ENCODE measurements around the gene BZW2. TPM values are rescaled to one million over a fixed set of nuclear protein-coding genes. Genes with fewer than 3 reads are reported as not detected.
A peak's percentile ranks its signal among the peaks of the same experiment; 100 is the strongest.

The BZW2 gene
- total RNA-seq, 2 experiments from 2014 or later, result 41.0 to 44.1 TPM

DNA sequence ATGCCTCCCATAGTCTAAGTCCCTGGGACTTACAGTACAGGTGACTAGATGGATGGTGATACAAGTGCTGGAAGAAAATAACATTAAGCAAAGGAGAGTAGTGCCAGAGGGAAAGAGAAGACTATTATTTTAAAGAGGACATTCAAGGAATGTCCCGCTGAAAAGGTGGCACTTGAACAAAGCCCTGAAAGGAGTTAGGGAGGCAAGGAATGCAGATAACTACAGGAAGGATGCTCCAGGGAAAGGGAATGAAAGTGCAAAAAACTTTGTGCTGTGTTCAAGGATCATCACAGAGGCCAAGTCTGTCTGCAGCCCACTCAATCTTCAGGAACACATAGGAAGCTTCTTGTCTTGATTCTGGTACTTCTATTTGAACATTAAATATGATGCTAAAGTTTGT, 15.3 kb upstream of the BZW2 start:
- Mint-ChIP-seq H3K27ac (no peak overlapping the region), H3K36me3 (peaks cover 13% of the 10 kb centered on the region), H3K4me3 (no peak overlapping the region), H3K9me3 (no peaks in the 10 kb centered on the region), H3K27me3 (no peaks in the 10 kb centered on the region), H3K4me1 (no peaks in the 10 kb centered on the region)
- POLR2A ChIA-PET, result no interaction called here
- DNase-seq (no peak), ATAC-seq (ENCODE audit: low read depth) (no peak)

DNA sequence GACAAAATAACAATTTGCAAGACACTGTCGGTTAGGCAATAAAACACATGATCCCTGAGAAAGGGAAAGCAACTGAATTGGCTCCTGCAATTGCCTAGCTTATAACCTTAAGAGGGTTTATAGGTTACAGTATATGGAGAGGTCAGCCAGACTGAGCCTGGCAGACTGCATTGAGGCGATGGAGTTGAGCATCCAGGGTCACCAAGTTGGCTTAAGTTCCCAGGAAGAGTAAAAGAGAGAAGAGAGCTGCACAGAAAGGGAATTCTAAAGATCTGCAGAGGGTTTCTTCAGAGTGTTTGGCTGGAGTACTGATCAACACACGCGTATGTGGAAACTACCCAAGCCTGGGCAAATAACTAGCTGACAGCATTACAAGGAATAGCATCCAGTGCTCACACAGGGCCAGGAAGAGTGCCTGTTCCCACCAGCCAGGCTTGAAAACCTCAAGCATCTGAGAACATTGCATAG, 11.7 kb upstream of the BZW2 start:
- DNase-seq, result no peak
- Mint-ChIP-seq H3K4me3 (no peak overlapping the region), H3K27me3 (no peaks in the 10 kb centered on the region), H3K4me1 (no peaks in the 10 kb centered on the region), H3K36me3 (peaks cover 19% of the 10 kb centered on the region), H3K27ac (no peak overlapping the region), H3K9me3 (no peaks in the 10 kb centered on the region)
- no peak for ATAC-seq (ENCODE audit: low read depth)
- POLR2A ChIA-PET, result interaction anchor here (0.9 kb wide), 1 partner anchor 12 kb away, joined by 3 read pairs; the partner anchor contains the start of gene BZW2

GRCh38 chr7:16636555-16637101, 9.4 kb upstream of the BZW2 start:
- ATAC-seq (ENCODE audit: low read depth), result no peak
- H3K4me1 Mint-ChIP-seq, result no peaks in the 10 kb centered on the region
- no peaks in the 10 kb centered on the region for H3K9me3 Mint-ChIP-seq
- no peak overlapping the region for H3K4me3 Mint-ChIP-seq
- peaks cover 21% of the 10 kb centered on the region for H3K36me3 Mint-ChIP-seq
- DNase-seq, result no peak
- POLR2A ChIA-PET, result no interaction called here
- no peaks in the 10 kb centered on the region for H3K27me3 Mint-ChIP-seq
- no peak overlapping the region for H3K27ac Mint-ChIP-seq

GRCh38 chr7:16637379-16637778, 8.6 kb upstream of the BZW2 start:
- Mint-ChIP-seq H3K36me3 (peaks cover 19% of the 10 kb centered on the region), H3K4me1 (no peaks in the 10 kb centered on the region), H3K4me3 (no peak overlapping the region), H3K27ac (no peak overlapping the region), H3K9me3 (no peaks in the 10 kb centered on the region), H3K27me3 (no peaks in the 10 kb centered on the region)
- ATAC-seq (ENCODE audit: low read depth) (no peak), DNase-seq (no peak)
- POLR2A ChIA-PET, result no interaction called here

- Mint-ChIP-seq H3K36me3 (peaks cover 18% of the 10 kb centered on the region), H3K4me1 (peaks cover 7% of the 10 kb centered on the region), H3K27me3 (no peaks in the 10 kb centered on the region), H3K9me3 (no peaks in the 10 kb centered on the region), H3K27ac (no peak overlapping the region), H3K4me3 (no peak overlapping the region)
- POLR2A ChIA-PET, result no interaction called here
- DNase-seq (no peak), ATAC-seq (ENCODE audit: low read depth) (no peak)
Observed at GRCh38 chr7:16638282-16639280, 7.4 kb upstream of the BZW2 start.

DNA sequence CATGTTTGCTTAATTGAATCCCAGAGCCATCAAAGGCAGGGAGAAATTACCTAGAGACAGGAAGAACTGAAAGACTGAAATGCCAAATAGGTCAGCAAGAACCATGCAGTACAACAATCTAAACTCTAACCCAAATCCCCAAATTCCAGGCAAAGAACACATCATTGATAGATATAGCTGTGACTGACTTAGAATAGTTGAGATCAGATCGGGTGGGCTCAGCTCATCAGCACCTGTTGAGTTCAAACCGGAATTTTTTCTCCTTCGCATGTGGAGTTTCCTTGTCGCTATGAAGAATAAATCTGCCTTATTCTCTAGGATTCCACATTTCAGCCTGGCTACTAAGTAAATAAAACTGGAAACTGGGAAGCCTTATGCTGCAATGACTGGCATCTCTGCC, 1.8 kb upstream of the BZW2 start:
- H3K27ac Mint-ChIP-seq, result peak overlapping the region; percentile 99
- POLR2A ChIA-PET, result no interaction called here
- H3K36me3 Mint-ChIP-seq, result peaks cover 12% of the 10 kb centered on the region
- DNase-seq (no peak), ATAC-seq (ENCODE audit: low read depth) (no peak)
- peak overlapping the region; percentile 100 for H3K4me3 Mint-ChIP-seq
- peaks cover 45% of the 10 kb centered on the region for H3K4me1 Mint-ChIP-seq
- no peaks in the 10 kb centered on the region for H3K27me3 Mint-ChIP-seq
- no peaks in the 10 kb centered on the region for H3K9me3 Mint-ChIP-seq

DNA sequence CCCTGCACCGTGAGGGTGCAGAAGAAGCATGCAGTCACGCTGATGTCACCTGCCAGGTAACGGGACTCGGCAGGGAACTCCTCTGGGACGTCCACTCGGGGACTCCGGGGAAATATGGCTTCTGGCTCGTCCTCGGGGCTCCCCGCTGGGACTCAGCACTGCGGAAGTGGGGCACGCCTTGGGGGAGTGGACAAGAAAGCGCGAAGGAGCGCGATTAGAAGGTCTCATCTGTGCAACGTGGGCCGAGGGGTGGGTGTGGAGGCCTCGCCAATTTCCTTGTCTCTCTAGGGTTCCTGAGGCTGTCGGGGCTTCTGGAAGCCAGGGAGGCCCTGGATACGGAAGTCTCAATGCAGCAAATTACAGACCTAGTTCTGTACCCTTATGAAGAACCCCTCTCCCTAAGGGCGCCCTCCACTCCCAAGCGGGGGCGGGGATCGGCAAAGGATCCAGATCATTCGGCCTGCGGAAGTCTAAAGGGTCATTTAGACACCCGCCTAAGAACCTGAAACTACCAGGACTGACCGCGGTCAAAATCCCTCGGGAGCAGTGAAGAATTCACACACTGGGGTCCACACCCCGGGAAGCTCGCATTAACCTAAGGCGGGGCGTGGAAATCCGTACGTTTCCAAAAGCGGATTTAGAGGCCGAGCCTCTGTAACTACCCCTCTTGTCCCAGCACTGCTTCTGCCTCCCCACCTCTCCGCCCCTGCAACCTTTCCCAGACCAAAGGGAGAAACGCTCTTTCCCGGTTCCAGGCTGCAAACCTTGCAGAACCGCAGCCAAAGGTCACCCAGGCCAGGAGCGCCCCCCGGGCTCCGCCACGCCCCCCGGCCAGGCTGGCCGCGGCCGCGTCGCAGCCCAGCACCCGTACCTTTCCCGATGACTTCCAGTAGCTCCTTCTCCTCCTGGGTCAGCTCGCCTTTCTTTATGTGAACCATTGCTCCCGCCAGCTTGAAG, 1.1 kb upstream of the BZW2 start:
- DNase-seq, result peak; percentile 69
- ATAC-seq (ENCODE audit: low read depth), result peak; percentile 41
- Mint-ChIP-seq H3K4me1 (peaks cover 45% of the 10 kb centered on the region), H3K36me3 (peaks cover 13% of the 10 kb centered on the region), H3K27ac (peak overlapping the region; percentile 99), H3K4me3 (peak overlapping the region; percentile 100), H3K27me3 (no peaks in the 10 kb centered on the region), H3K9me3 (no peaks in the 10 kb centered on the region)
- POLR2A ChIA-PET, result interaction anchor here (1.0 to 1.8 kb wide), 4 partner anchors 12 to 654 kb away, joined by 3 to 23 read pairs (median 5); partner anchors contain the start of genes AHR and CRPPA

GRCh38 chr7:16646472-16647072, 591 bp downstream of the BZW2 start:
- no peak for ATAC-seq (ENCODE audit: low read depth)
- peak overlapping the region; percentile 100 for H3K4me3 Mint-ChIP-seq
- H3K27me3 Mint-ChIP-seq, result no peaks in the 10 kb centered on the region

DNA sequence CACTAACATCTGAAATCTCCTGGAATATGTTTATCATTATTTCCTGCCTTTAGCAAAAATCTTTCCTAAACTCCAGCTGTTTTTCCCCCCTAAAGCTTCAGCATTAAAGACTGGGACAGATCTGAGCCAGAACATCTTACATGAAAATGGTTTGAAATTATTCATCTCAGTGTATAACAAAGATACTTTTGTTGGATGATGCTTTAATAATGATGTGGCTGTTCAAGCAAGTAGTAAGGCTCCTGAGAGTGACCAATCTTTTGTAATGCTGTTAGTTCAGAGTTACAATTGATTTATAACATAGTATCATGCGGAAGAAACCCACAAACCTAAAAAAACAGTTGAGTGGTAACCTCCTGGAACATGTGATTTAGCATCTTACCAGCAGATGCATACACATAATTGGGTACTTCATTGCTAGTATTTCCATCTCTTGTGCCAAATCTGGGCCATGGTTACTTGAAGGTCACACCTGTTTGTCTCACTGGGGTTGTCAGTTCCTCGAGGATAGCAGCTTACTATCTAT, 1.5 kb downstream of the BZW2 start:
- DNase-seq (no peak), ATAC-seq (ENCODE audit: low read depth) (no peak)
- Mint-ChIP-seq H3K4me3 (peak overlapping the region; percentile 100), H3K27me3 (no peaks in the 10 kb centered on the region), H3K4me1 (peaks cover 60% of the 10 kb centered on the region), H3K9me3 (no peaks in the 10 kb centered on the region), H3K27ac (no peak overlapping the region), H3K36me3 (peaks cover 9% of the 10 kb centered on the region)
- POLR2A ChIA-PET, result interaction anchor here (2.4 kb wide), 1 partner anchor 227 kb away, joined by 11 read pairs; the partner anchor contains the start of gene CRPPA

More at GRCh38 chr7:16646472-16647072, 591 bp downstream of the BZW2 start:
- DNase-seq, result no peak
- Mint-ChIP-seq H3K4me1 (peaks cover 55% of the 10 kb centered on the region), H3K9me3 (no peaks in the 10 kb centered on the region), H3K36me3 (peaks cover 11% of the 10 kb centered on the region), H3K27ac (peak overlapping the region; percentile 99)
- POLR2A ChIA-PET, result interaction anchor here (0.8 to 2.4 kb wide), 5 partner anchors 10 to 652 kb away, joined by 3 to 23 read pairs (median 7); partner anchors contain the start of genes AHR and CRPPA

GRCh38 chr7:16648551-16648950, 2.6 kb downstream of the BZW2 start:
- peak overlapping the region; percentile 33 for H3K4me3 Mint-ChIP-seq
- peaks cover 12% of the 10 kb centered on the region for H3K36me3 Mint-ChIP-seq
- H3K27ac Mint-ChIP-seq, result no peak overlapping the region
- H3K4me1 Mint-ChIP-seq, result peaks cover 59% of the 10 kb centered on the region
- H3K9me3 Mint-ChIP-seq, result no peaks in the 10 kb centered on the region
- no peak for DNase-seq
- ATAC-seq (ENCODE audit: low read depth), result no peak
- POLR2A ChIA-PET, result interaction anchor here (2.4 kb wide), 1 partner anchor 228 kb away, joined by 11 read pairs; the partner anchor contains the start of gene CRPPA
- H3K27me3 Mint-ChIP-seq, result no peaks in the 10 kb centered on the region

GRCh38 chr7:16649196-16649595, 3.2 kb downstream of the BZW2 start:
- H3K9me3 Mint-ChIP-seq, result no peaks in the 10 kb centered on the region
- peaks cover 53% of the 10 kb centered on the region for H3K4me1 Mint-ChIP-seq
- H3K36me3 Mint-ChIP-seq, result peaks cover 9% of the 10 kb centered on the region
- H3K4me3 Mint-ChIP-seq, result no peak overlapping the region
- DNase-seq, result no peak
- ATAC-seq (ENCODE audit: low read depth), result no peak
- POLR2A ChIA-PET, result interaction anchor here (2.4 kb wide), 1 partner anchor 228 kb away, joined by 11 read pairs; the partner anchor contains the start of gene CRPPA
- no peak overlapping the region for H3K27ac Mint-ChIP-seq
- H3K27me3 Mint-ChIP-seq, result no peaks in the 10 kb centered on the region

- H3K4me3 Mint-ChIP-seq, result no peak overlapping the region
- ATAC-seq (ENCODE audit: low read depth), result no peak
- no peaks in the 10 kb centered on the region for H3K27me3 Mint-ChIP-seq
- H3K36me3 Mint-ChIP-seq, result peaks cover 9% of the 10 kb centered on the region
- no peak overlapping the region for H3K27ac Mint-ChIP-seq
- no peaks in the 10 kb centered on the region for H3K9me3 Mint-ChIP-seq
- POLR2A ChIA-PET, result no interaction called here
- no peak for DNase-seq
- peaks cover 50% of the 10 kb centered on the region for H3K4me1 Mint-ChIP-seq
Observed at GRCh38 chr7:16650266-16650665, 4.3 kb downstream of the BZW2 start.

Data from activated naive CD8-positive, alpha-beta T cell treated with anti-CD3 and anti-CD28 coated beads, Interleukin-2, amount 10 ng/mL, durations not matched to agents 7 days and 5 days (primary cell).